ENCODE measurements around the gene NUBPL. TPM values are rescaled to one million over a fixed set of nuclear protein-coding genes. Genes with fewer than 3 reads are reported as not detected.
"Not testable (repeated sequence)": the region's sequence is repeated elsewhere in the genome, so short reads cannot be mapped to it uniquely, and the experiment has no call there.

NUBPL gene
- total and polyA plus RNA-seq, 7 donors = 3.3 to 16.3 (median 8.5) TPM

- ATAC-seq (no peak), DNase-seq (no peak)
- H3K36me3 ChIP-seq (ENCODE audit: insufficient read depth in 1 of 2, low read depth in 1 of 2) = no peaks in the 10 kb centered on the region
- WGBS, 3 donors = 88 to 93% (median 90%) methylated on average over 3 to 4 of the region's 4 CpGs
- H3K4me1 ChIP-seq = no peaks in the 10 kb centered on the region
- H3K27me3 ChIP-seq (ENCODE audit: insufficient read depth in 3 of 3, low read length in 2 of 3) = no peaks in the 10 kb centered on the region
- H3K27ac ChIP-seq = no peak overlapping the region
- H3K9me3 ChIP-seq = no peaks in the 10 kb centered on the region
- no peak for TF ChIP-seq CTCF (IDR thresholded peaks at IDR 0.05)
- intact Hi-C loops (cut with DNase I) = no loop called here
- H3K4me3 ChIP-seq = no peak overlapping the region
Measured at GRCh38 chr14:31887929-31888580, 326.9 kb downstream of the NUBPL start.

GRCh38 chr14:31889297-31889696 lies 328.1 kb downstream of the NUBPL start:
- no peaks in the 10 kb centered on the region for H3K27me3 ChIP-seq (ENCODE audit: insufficient read depth in 3 of 3, low read length in 2 of 3)
- no peak overlapping the region for H3K27ac ChIP-seq
- no peaks in the 10 kb centered on the region for H3K9me3 ChIP-seq
- DNase-seq = no peak
- TF ChIP-seq CTCF (IDR thresholded peaks at IDR 0.05) = no peak
- H3K4me1 ChIP-seq = no peaks in the 10 kb centered on the region
- ATAC-seq = no peak
- no peak overlapping the region for H3K4me3 ChIP-seq
- WGBS, 3 donors = 40 to 54% (median 51%) methylated on average over 2 of the region's 2 CpGs
- intact Hi-C loops (cut with DNase I) = no loop called here
- H3K36me3 ChIP-seq (ENCODE audit: insufficient read depth in 1 of 2, low read depth in 1 of 2) = no peaks in the 10 kb centered on the region

GRCh38 chr14:31890202-31890601 lies 329.0 kb downstream of the NUBPL start:
- H3K27me3 ChIP-seq (ENCODE audit: insufficient read depth in 3 of 3, low read length in 2 of 3); H3K36me3 ChIP-seq (ENCODE audit: insufficient read depth in 1 of 2, low read depth in 1 of 2); H3K4me1 ChIP-seq; DNase-seq; H3K4me3 ChIP-seq; ATAC-seq; H3K27ac ChIP-seq; intact Hi-C loops (cut with DNase I); H3K9me3 ChIP-seq: not testable (repeated sequence)
- WGBS, 3 donors = 97 to 98% (median 97%) methylated on average over 4 of the region's 4 CpGs

GRCh38 chr14:31893221-31893757 lies 332.1 kb downstream of the NUBPL start:
- intact Hi-C loops (cut with DNase I) = no loop called here
- Histone ChIP-seq H3K4me1 (no peaks in the 10 kb centered on the region), H3K36me3 (ENCODE audit: insufficient read depth in 1 of 2, low read depth in 1 of 2) (no peaks in the 10 kb centered on the region), H3K27me3 (ENCODE audit: insufficient read depth in 3 of 3, low read length in 2 of 3) (no peaks in the 10 kb centered on the region), H3K4me3 (no peak overlapping the region), H3K27ac (no peak overlapping the region), H3K9me3 (no peaks in the 10 kb centered on the region)
- no peak for DNase-seq
- TF ChIP-seq CTCF (IDR thresholded peaks at IDR 0.05) = no peak
- no peak for ATAC-seq
- WGBS, 3 donors = 47 to 58% (median 48%) methylated on average over 5 of the region's 5 CpGs

- H3K36me3 ChIP-seq (ENCODE audit: insufficient read depth in 1 of 2, low read depth in 1 of 2) = no peaks in the 10 kb centered on the region
- H3K4me3 ChIP-seq = no peak overlapping the region
- DNase-seq = no peak
- no peak overlapping the region for H3K27ac ChIP-seq
- no peak for TF ChIP-seq CTCF (IDR thresholded peaks at IDR 0.05)
- 65 to 93% (median 83%) methylated on average over 3 of the region's 3 CpGs for WGBS, 3 donors
- no peak for ATAC-seq
- no peaks in the 10 kb centered on the region for H3K27me3 ChIP-seq (ENCODE audit: insufficient read depth in 3 of 3, low read length in 2 of 3)
- intact Hi-C loops (cut with DNase I) = no loop called here
- H3K4me1 ChIP-seq = no peaks in the 10 kb centered on the region
- H3K9me3 ChIP-seq = no peaks in the 10 kb centered on the region
Measured at GRCh38 chr14:31894351-31894750, 333.1 kb downstream of the NUBPL start.
